HG02571 (cell line): ENCODE results near the gene ADCY10.

Experiments used
- ATAC-seq: cut with Tn5 transposase; IDR thresholded peaks from one replicate; pipeline ENCODE4 v1.9.1; 2021; ENCODE audit warnings: mild to moderate bottlenecking, moderate library complexity; ENCODE audit not compliant: unreplicated experiment

Gene ADCY10

DNA sequence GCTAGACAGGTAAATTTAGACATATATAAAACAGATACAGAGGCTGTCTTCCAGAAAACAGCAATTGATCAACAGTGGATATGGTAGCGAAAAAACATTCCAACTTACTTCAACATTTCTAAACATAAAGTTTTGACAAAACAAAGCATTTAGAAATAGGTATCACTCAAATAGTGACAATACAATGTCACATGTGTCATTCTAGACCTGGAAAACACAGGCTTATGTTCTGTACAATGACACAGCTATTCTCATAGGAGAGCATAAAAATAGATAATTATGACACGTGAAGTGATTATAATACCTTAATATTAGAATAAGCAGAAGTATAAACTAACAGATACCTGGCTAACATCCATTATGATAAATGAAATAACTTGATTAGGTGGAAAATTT lies 14.5 kb upstream of the ADCY10 start:
- ATAC-seq, result no peak

DNA sequence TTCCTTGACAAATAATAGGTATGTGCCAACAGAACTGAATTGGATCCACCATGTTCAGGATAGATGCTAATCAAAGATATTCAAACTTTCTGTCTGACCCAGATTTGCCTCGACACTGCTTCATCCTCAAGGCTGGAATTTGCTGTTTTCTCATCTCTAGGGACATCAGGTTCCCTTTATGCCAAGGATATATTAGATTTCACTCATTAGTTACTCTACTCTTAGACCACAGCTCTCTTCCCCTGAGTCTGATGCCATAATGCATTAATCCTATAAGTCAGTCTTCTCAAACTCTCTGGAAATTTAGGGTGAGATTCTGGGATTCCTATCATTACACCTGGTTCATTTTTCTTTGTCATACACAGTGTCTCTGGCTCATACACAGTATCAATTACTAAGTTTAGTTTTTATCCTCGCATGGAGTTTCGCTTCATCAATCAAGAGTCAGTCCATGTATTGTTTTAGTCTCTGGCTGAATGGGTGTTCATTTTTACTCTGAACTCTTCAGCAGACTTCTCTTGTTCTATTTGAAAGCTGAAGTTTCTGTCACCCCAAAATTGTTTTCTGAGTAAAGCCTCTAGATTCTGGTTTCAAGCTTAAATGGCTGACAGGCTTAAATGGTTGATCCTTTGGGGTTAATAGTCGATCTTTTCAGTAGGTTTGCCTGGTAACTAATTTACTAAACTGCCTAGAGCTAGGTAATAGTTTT lies 13.3 kb upstream of the ADCY10 start:
- no peak for ATAC-seq

DNA sequence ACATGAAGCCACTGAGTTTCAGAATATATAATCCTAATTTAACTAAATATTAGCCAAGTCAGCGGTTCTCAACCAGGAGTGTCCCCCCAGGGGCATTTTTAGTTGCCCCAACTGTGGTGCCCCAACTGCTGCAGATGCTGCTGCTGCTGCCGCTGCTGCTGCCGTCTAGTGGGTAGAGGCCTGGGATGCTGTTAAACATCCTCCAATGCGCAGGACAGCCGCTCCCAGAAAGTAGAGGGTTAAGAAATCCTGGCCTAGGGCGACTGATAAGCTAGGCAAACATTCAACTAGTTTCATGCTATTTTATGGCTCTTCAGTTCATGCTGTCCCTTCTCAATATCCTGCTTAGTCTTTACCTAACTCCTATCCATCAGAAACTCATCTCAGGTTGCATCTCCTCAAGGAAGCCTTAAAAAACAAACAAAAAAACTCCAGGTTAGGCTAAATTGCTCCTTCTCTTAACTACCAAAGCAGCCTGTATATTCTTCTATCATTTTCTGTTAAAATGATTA lies 12.6 kb upstream of the ADCY10 start:
- ATAC-seq, result no peak

DNA sequence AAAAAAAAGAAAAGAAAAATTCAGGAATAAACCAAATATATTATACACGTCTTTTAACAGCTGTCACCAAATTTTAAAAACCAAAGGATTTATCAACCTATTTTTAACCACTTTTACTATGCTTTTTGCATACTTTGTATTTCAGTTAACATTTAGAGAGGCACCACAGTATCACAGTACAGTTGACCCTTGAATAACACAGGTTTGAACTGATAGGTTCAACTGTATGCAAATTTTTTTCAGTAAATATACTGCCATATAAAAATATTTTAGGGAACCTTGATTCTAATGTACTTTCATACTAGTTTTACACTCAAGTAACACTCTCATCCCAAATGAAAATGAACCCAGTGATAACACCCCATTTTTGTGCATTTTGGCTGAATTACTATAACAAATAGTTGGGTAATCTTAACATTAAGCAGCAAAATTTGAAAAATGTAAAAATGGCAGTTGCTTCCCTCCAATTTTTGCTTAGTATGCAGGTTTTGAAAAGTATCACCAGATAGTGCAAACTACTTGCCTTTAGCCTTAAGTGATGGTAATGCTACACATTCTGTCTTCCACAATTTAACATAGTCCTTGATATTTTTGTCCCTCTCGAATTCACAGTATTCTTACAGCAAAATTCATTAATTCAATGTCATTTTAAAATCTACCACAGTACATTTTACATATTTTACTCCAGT lies 10.8 kb upstream of the ADCY10 start:
- ATAC-seq, result no peak

DNA sequence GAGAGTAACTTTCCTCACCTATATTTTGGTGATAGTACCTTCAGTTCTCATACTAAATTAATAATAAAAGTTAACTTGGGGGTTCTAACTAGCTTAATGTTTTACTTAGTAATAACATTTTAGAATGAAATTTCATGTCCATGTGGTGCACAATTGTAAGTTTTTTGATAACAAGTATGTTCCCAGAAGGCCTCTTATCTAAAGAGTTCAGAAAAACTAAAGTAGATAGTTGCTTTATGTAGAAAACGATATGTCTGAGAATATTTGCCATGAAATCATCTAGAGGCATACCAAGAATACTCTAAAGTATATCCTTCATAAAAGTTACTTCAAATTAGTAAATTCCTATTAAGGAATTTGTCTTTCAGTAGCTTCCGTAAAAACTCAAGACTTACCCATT lies 10.2 kb upstream of the ADCY10 start:
- no peak for ATAC-seq

DNA sequence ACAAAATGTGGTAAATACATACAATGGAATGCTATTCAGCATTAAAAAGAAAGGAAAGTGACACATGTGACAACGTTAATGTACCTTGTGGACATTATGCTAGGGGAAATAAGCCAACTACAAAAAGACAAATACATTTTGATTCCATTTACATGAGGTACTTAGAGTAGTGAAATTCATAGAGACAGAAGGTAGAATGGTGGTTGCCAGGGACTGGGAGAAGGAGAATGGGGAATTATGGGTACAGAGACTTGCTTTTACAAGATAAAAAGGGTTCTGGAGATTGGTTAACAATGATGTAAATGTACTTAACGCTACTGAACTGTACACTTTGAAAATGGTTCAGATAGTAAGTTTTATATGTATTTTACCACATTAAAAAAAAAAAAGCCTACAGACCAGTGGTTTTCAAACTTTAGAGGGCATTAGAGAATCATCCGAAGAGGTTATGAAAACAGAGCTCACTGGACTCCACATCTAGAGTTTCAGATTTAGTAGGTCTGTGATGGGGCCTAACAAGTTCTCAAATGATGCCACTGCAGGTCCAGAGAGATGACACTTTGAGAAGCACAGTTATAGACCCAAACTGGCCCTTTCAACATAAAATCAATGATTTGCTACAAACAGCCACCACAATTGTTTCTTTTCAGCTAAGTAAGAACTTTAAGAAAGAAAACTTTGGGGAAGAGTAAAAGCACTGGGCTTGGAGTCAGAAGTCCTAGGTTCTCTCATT lies 9.6 kb upstream of the ADCY10 start:
- no peak for ATAC-seq

DNA sequence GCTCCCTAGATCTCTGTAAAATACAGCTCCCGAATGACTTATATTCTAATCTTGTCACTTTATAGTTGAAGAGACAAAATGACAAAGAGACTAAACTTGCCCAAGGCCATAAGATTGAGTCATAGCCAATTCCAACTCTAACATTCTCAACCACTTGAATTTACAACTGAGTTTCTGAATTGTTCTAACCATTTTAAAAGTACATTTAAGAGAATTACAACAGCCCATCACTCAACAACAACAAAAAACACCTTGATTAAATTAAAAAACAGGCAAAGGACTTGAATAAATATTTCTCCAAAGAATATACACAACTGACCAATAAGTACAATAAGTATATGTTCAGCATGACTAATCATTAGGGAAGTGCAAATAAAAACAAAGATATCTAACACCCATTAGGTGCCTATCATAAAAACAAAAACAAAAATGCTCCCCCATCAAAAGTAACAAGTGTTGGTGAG lies 8.7 kb upstream of the ADCY10 start:
- no peak for ATAC-seq

DNA sequence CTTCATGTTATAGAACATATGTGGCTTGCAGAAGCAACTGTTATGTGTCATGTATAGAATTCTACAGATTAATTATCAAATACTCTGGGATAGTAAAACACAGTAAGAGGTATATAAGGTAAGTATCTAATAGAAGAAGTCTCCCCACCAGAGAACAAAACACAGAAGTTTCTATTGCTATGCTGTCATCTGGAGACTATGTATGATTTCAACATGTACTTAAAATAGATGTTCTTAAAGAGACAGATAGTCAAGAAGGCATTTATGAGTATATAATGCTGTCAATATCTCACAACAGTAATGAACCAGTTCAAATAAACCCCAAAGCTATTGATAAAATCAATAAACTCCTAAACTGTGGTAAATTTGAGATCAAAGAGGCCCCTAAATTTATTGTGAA lies 8.1 kb upstream of the ADCY10 start:
- peak; percentile 53 for ATAC-seq

DNA sequence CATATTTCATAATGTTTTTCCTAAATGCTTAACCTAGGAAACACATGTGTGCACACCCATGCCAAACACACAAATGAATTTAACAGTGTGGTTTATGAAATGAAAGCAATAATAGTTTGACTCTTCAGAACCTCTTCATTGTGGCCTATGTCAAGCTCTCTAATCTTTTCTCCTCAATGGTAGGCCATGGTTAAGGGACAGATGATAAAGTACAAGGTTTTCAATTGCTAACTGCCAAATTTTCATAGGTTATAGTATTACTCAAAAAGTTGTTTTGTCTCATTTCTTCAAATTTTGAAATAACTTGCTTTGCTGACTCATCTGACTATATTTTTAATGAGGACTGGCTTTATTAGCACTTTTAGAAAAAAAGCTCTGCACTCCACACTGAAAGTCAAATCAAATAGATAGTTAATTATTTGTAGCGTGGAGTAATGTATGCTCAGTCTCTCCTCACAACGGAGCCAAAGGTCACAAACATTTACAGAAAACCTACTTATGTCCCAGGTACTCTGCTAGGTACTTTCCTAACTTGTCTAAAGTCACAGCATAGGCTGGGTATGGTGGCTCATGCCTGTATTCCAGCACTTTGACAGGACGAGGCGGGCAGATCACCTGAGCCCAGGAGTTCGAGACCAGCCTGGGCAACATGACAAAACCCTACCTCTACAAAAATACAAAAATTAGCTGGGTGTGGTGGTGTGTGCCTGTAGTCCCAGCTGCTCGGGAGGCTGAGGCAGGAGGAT lies 3.0 kb upstream of the ADCY10 start:
- ATAC-seq, result no peak

DNA sequence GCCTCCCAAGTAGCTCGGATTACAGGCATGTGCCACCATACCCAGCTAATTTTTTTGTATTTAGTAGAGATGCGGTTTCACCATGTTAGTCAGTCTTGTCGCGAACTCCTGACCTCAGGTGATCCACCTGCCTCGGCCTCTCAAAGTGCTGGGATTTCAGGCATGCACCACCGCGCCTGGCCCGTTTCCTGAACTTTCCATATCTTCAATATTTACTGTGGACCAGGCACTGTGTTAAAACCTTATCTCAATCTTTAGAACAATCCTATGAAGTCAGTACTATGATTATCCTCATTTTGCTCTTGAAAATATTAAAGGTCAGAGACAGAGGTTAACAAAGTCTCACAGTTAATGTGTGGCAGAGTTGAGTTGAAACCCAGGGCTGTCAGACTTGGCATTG lies 1.6 kb upstream of the ADCY10 start:
- ATAC-seq, result no peak

DNA sequence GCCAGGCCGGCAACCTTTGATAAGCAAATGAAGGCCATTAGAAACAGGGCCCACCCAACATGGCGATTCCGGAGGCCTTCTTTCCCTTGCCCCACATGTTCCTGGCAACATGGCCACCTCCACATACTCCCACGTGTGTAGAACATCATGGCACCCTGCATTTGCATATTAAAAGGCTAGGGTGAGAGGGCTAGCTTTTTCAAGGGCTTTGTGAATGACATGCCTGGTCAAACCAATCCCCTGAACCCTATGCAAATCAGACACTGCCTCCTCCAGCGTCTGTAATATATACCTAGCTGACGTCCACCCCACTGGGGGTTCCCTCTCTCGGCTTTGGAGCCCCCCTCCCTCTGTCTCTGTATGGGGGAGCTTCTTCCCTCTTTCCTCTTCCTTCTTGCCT lies 1.6 kb downstream of the ADCY10 start:
- no peak for ATAC-seq

DNA sequence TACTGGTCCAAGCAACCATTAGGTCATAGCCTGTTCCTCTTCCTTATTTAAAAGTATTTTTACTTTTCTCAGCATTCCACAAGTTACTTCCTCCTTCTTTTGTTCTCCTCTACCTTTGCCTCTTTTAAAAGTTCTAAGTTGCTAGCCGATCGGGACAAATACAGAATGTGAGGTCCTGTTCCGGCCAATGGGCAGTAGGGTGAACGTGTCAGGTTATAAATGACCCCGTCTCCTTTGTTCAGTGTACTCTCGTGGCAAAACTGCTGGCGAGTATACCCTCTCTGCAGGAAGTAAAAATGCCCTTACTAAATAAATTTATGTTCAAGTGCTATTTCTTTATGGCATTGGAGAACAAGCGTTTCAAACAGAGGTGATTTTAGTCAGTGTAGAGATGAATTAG lies 2.5 kb downstream of the ADCY10 start:
- ATAC-seq, result no peak

DNA sequence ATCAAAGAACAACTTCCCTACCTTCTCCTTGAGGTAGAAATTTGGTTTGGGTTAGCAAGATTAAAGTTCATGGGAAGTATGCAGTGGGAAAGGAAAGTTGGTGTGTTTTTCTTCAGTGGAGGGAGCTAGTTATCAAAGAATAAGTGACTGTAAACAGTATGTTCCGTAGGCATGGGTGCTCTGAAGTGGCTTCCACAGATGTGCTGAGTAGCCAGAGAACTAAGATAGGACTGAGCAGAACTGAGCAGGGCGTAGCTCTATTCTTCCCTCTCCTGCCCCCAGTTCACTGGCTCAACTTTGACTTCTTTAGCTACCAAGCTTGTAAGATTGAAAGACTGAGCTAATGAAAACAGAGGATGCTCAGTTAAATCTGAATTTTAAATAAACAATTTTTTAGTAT lies 3.4 kb downstream of the ADCY10 start:
- no peak for ATAC-seq

DNA sequence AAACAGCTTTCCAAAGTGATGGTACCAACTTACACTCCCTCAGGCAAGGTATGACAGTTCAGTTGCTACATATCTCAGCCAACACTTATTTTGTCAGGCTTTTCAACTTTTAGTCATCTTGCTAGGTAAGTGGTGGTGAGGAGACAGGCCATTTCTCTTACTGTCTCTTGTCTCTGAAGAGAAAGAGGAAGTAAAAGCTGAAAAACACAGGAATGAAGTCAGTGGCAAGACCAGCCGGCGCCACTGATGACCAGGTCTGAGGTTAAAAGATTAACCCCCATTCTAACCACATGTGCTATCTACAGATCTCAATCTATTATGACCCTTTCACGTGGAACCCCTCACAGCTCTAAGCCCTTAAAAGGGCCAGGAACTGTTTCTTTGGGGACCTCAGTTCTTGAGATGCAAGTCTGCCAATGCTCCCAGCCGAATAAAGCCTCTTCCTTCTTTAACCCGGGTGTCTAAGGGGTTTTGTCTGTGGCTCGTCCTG lies 4.2 kb downstream of the ADCY10 start:
- no peak for ATAC-seq

DNA sequence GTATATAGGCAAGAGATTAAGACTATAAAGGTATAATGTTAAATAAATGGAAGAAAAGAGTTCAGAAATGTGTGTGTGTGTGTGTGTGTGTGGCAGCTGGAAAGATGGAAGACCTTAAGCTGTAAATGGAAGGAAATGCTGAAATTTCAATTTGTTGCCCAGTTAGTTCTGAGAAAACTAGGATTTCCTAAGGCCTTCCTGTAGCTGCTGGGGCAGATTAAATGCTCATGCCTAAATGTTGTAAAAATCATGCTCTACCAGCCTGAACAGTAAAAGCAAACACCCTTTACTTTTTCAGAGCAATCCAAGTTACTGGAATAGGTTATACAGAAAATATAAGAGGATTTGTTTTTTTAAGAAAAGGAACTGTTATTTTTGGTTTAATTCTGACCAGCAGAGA lies 8.3 kb downstream of the ADCY10 start:
- no peak for ATAC-seq

DNA sequence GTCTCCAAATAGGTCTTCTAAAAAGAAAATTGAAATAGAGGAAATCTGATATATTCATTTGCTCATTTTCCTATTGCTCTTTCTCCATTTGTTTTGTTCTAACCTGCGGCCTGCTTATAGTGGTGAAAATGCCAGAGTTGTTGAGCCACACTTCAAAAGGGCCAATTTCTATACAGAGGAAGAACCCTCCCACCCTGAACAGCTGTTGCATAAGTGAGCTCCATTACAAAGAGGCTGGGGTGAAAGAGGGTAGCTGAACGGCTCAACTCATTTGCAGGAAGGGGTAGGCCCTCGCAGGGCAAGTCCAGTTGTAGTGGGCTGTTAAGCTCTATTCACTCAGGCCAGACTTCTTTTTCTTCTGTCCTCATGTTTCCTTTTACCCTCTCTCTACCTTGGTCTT lies 8.8 kb downstream of the ADCY10 start:
- ATAC-seq, result no peak

DNA sequence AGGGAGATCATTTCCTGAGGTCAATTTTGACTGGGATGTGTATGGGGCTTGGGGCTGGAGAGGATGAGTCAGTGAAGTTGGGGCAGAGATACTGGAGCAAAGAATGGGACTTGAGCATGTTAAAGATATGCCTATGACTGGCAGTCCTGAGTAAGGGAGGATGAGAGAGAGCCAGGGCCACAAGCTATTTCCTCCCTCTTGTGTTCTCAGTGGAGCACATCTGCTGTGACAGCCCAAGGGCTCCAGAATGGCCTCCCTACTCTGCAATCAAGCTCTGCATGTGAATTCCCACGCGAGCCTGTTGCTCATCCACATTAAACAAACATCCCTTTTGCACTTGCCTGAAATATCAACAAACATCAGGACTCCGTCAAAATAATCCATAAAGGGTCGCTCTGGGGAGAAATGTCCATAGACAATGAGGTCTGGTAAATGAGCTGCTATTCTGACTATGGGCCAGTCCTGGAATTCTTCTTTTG lies 9.2 kb downstream of the ADCY10 start:
- no peak for ATAC-seq

DNA sequence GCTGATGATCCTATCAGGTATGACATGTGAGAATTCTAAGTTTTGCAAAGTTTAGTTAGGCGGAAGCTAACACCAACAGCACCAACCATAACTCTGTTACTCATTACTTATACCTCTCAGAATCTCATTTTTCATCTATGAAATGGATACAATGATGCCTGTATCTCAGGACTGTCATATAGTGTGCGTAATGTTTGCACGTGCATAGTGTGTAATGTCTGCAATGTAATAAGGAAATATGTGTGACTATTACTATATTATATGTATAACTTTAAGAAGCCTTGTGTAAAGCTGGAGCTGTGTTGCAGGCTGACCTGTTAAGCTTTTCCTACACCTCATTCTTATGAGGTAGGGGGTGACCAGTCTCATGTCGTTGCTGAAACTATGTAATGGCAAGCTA lies 13.0 kb downstream of the ADCY10 start:
- ATAC-seq, result no peak

DNA sequence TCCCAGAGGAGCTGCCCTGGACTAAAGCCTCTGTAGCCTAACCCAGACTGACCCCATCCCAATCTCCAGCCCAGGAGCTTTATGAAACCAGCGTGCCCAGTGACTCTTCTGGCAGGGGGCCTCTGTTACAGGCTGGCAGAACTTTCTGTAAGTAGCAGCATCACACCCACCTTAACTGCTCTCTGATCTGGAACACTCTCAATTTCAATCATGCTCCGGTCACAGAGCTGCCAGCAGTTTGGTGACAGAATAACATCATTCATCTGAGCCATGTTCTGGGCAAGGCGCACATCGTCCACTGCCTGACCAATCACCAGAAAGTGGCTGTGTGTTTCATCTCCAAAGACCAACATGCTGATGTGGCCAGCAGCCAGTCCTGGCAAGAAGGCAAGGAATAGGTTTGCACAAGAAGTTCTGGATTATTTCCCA lies 14.7 kb downstream of the ADCY10 start:
- peak; percentile 70 for ATAC-seq

DNA sequence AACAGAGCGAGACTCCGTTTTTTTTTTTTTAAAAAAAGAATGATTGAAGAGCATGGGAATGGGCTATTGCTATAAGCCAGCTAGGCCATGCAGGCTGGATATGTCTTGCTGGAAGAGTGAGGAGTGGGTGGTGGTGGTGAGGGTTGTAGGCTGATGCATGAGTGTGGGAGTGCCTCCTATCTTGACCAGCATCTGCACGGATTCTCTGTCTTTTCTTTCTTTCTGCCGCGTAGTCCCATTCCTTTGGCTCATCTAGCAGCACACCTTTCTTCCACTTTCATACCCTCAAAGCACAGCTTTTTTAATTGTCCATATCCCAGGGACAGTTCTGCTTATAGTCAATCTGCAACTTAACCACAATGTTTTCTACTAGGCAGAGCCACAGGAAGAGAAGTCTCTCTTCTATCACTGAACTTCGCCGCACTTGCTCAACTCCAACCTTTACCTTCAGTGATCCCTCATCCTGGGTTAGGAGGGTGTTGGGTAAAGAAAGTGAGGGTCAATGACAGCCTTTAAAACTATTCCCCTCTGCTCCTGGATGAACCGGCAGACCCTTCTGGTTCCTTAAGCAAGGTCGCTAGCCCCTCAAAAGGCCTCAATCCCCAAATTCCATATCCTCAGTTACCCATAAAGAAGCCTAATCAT lies 15.2 kb downstream of the ADCY10 start:
- ATAC-seq, result no peak
